ENCODE data around the gene CACNA2D2. TPM values are rescaled to one million over a fixed set of nuclear protein-coding genes. Genes with fewer than 3 reads are reported as not detected.

Gene CACNA2D2
- total and polyA plus RNA-seq, 2 of the 4 experiments (the other 2 are of a cell fraction), result 0.15 TPM; not detected in 1

GRCh38 chr3:50340448-50341329 lies 162.7 kb downstream of the CACNA2D2 start, which contains the start of gene RASSF1:
TSS of gene RASSF1 (minus strand) at chr3:50340836. CDS start at chr3:50340805, 31 bp downstream.
- H3K9ac ChIP-seq (ENCODE audit: low read depth, low read length), result peak within 1 kb of the TSS; percentile 69; the same call in 1 of the 2 replicates
- H3K23ac ChIP-seq (ENCODE audit: low read depth, low read length), result peak within 1 kb of the TSS; percentile 62
- peak within 1 kb of the TSS; percentile 59 to 97 for H4K8ac ChIP-seq (ENCODE audit: low read depth in 2 of 2, low read length in 2 of 2)
- CTCF ChIA-PET, result interaction anchor here (0.6 kb wide), 1 partner anchor 1738 kb away, joined by 3 read pairs; no protein-coding TSS in a partner anchor
- peak within 1 kb of the TSS; percentile 58; the same call in 2 of the 3 replicates for H2BK15ac ChIP-seq (ENCODE audit: low read depth, low read length)
- peaks cover 21% of the 10 kb centered on the region for H3K4me1 ChIP-seq (ENCODE audit: control insufficient read depth, insufficient read depth, low read length)
- H3K4ac ChIP-seq (ENCODE audit: low read depth, low read length), result peak within 1 kb of the TSS; percentile 81
- peak within 1 kb of the TSS; percentile 81 for H4K5ac ChIP-seq (ENCODE audit: low read depth, low read length)
- peaks cover 15 to 37% of the 10 kb centered on the region in 2 experiments; a peak in 3 of 4 replicates for H3K79me1 ChIP-seq (ENCODE audit: low read depth in 1 of 2, low read length in 2 of 2)
- TF ChIP-seq USF2 (IDR thresholded peaks at IDR 0.05; ENCODE audit: low read depth, low read length) (peak; percentile 30; the same call in 1 of the 2 replicates), MXI1 (IDR thresholded peaks at IDR 0.05; ENCODE audit: borderline replicate concordance, low read depth, low read length) (no peak)
- BruUV-seq (replicated peaks), result no TSS peak
- H3K56ac ChIP-seq (ENCODE audit: extremely low read depth, insufficient read depth, low read length), result peak within 1 kb of the TSS; percentile 4; the same call in 1 of the 2 replicates
- peak within 1 kb of the TSS; percentile 81 for H3K18ac ChIP-seq (ENCODE audit: low read depth, low read length)
- DNase-seq (no peak), ATAC-seq (ENCODE audit: low read depth) (peak; percentile 16)
- H3K36me3 ChIP-seq (ENCODE audit: control insufficient read depth, insufficient read depth, low read length), result no peaks in the 10 kb centered on the region; the same call in 1 of the 2 replicates
- peak within 1 kb of the TSS; percentile 82 for H2BK5ac ChIP-seq (ENCODE audit: low read depth, low read length, poor library complexity, severe bottlenecking)
- dilution Hi-C loops (cut with HindIII; ENCODE audit: low sequenced_read_pairs, unreplicated experiment) (no loop called here), in situ Hi-C loops (cut with MboI; ENCODE audit: low sequenced_read_pairs) (loop anchor here (25.0 kb wide), 3 partner anchors 1047 to 1822 kb away; partner anchors contain the start of genes ABHD14B, GPR62, MANF and PCBP4), intact Hi-C loops (cut with micrococcal nuclease) (no loop called here)
- H3K4me3 ChIP-seq (ENCODE audit: insufficient read depth, low read depth, low read length), result peak within 1 kb of the TSS; percentile 43
- peak within 1 kb of the TSS; percentile 44 for H3K27ac ChIP-seq (ENCODE audit: insufficient read depth, low read length)
- peak within 1 kb of the TSS; percentile 54 for H2AK5ac ChIP-seq (ENCODE audit: low read depth, low read length)
- peak within 1 kb of the TSS; percentile 21; the same call in 1 of the 2 replicates for H2BK20ac ChIP-seq (ENCODE audit: low read depth, low read length)
- H4K20me1 ChIP-seq (ENCODE audit: insufficient read depth, low read length), result peaks cover 11% of the 10 kb centered on the region
- H2BK120ac ChIP-seq (ENCODE audit: low read depth, low read length), result peak within 1 kb of the TSS; percentile 58
- peak within 1 kb of the TSS; percentile 65 for H3K14ac ChIP-seq (replicated peaks; ENCODE audit: low read depth, low read length)
- 7% methylated on average over 32 of the region's 85 CpGs; no CpG with 5 or more reads in 1 of the 2 experiments for WGBS, 2 experiments (ENCODE audit: extremely low coverage in 2 of 2, insufficient read length in 1 of 2)
- POLR2A ChIA-PET (ENCODE audit: unreplicated experiment), result interaction anchor here (0.6 kb wide), 1 partner anchor 10 kb away, joined by 4 read pairs; the partner anchor contains the start of genes CYB561D2 and NPRL2
- peak within 1 kb of the TSS; percentile 73 for H4K91ac ChIP-seq (ENCODE audit: insufficient read depth, low read depth, low read length)
- peaks cover 14% of the 10 kb centered on the region for H3K9me1 ChIP-seq (ENCODE audit: insufficient read depth, low read length)
- H3K9me3 ChIP-seq (ENCODE audit: control insufficient read depth, insufficient read depth, low read length), result no peaks in the 10 kb centered on the region
- peak within 1 kb of the TSS; percentile 94 for H2AFZ ChIP-seq (replicated peaks; ENCODE audit: low read length, poor library complexity)
- H3K27me3 ChIP-seq (ENCODE audit: control insufficient read depth, insufficient read depth, low read length), result no peaks in the 10 kb centered on the region
- H2AK9ac ChIP-seq (replicated peaks; ENCODE audit: low read depth, low read length, poor library complexity), result peak within 1 kb of the TSS; percentile 23
- H3K4me2 ChIP-seq (ENCODE audit: low read depth, low read length), result peak within 1 kb of the TSS; percentile 79
